ENCODE measurements around the gene TSPAN7.

The TSPAN7 gene

GRCh38 chrX:38694394-38694793 is 133.1 kb downstream of the TSPAN7 start:
- Histone ChIP-seq H3K27ac (no peak overlapping the region), H3K4me3 (no peak overlapping the region)
- no peak for DNase-seq (ENCODE audit: low spot score)
- no peak for TF ChIP-seq CTCF (IDR thresholded peaks at IDR 0.05)

GRCh38 chrX:38697461-38697860 is 136.1 kb downstream of the TSPAN7 start:
- no peak for DNase-seq (ENCODE audit: low spot score)
- Histone ChIP-seq H3K4me3 (no peak overlapping the region), H3K27ac (no peak overlapping the region)
- TF ChIP-seq CTCF (IDR thresholded peaks at IDR 0.05) = no peak

GRCh38 chrX:38699121-38699520 is 137.8 kb downstream of the TSPAN7 start:
- H3K4me3 ChIP-seq = no peak overlapping the region
- no peak for DNase-seq (ENCODE audit: low spot score)
- no peak overlapping the region for H3K27ac ChIP-seq
- TF ChIP-seq CTCF (IDR thresholded peaks at IDR 0.05) = no peak

GRCh38 chrX:38699696-38700095 is 138.4 kb downstream of the TSPAN7 start:
- Histone ChIP-seq H3K4me3 (no peak overlapping the region), H3K27ac (no peak overlapping the region)
- no peak for TF ChIP-seq CTCF (IDR thresholded peaks at IDR 0.05)
- DNase-seq (ENCODE audit: low spot score) = no peak

DNA sequence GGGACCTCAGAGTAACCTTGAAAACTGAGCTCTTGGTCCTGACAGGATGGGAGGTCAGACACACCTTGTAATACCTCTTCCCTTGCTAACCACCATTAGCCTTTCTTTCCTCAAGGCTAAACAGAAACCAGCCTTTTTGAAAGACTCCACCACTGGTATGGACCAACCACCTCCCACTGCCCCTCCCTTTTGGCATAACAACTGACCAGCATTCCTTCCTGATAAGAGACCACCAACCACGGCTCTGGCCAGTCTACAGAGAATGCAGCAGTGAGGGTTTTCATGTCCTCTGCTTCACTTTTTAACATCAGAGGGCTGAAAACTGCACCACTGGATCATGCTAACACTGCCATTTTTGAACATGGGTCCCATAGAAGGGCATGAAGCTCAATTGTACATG is 139.7 kb downstream of the TSPAN7 start:
- Histone ChIP-seq H3K4me3 (no peak overlapping the region), H3K27ac (no peak overlapping the region)

GRCh38 chrX:38704146-38704882 is 143.0 kb downstream of the TSPAN7 start:
- no peak for TF ChIP-seq CTCF (IDR thresholded peaks at IDR 0.05)
- no peak overlapping the region for H3K4me3 ChIP-seq
- no peak overlapping the region for H3K27ac ChIP-seq
- no peak for DNase-seq (ENCODE audit: low spot score)

More for the DNA sequence above, 139.7 kb downstream of the TSPAN7 start:
- DNase-seq (ENCODE audit: low spot score) = no peak
- no peak for TF ChIP-seq CTCF (IDR thresholded peaks at IDR 0.05)

DNA sequence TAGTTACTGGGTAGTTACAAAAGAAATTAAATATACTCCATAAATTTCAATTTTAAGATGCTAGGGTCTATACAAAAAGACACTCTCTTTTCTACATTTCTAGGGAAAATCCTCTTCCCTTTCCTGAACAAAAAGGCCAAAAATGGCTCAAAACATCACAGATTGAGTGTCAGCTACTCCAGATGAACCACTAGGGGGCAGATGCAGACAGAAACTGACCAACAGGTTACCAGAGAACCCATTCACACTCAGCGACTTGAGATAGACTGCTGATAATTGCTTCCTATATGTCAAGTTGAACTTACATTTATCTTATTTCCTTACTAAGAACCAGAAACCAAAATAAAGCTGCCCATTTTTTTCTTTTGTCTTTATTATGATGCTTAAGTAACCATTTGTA is 156.5 kb downstream of the TSPAN7 start:
- H3K4me3 ChIP-seq = no peak overlapping the region
- H3K27ac ChIP-seq = no peak overlapping the region
- DNase-seq (ENCODE audit: low spot score) = no peak
- no peak for TF ChIP-seq CTCF (IDR thresholded peaks at IDR 0.05)

Measured in coronary artery (tissue), 2 donors.